HG02981 (cell line): ENCODE results near the gene ERVV-1.
"Not testable (repeated sequence)": the region's sequence is repeated elsewhere in the genome, so short reads cannot be mapped to it uniquely, and the experiment has no call there.

ENCODE experiments used
- ATAC-seq: cut with Tn5 transposase; IDR thresholded peaks from one replicate; pipeline ENCODE4 v1.9.1; 2021; ENCODE audit warnings: mild to moderate bottlenecking, moderate library complexity; ENCODE audit not compliant: unreplicated experiment

Gene ERVV-1

GRCh38 chr19:53013621-53014020 is at the start of gene ERVV-1:
Gene ERVV-1 (plus strand): TSS chr19:53013921. CDS start chr19:53014091, 170 bp downstream.
- no peak for ATAC-seq

GRCh38 chr19:52967772-52968171 is 45.9 kb upstream of the ERVV-1 start:
- no peak for ATAC-seq

GRCh38 chr19:52981329-52981728 is 32.4 kb upstream of the ERVV-1 start:
- ATAC-seq: no peak

GRCh38 chr19:52983167-52983566 is 30.6 kb upstream of the ERVV-1 start:
- not testable (repeated sequence) for ATAC-seq

- ATAC-seq: no peak
Observed at GRCh38 chr19:52987221-52987620, 26.5 kb upstream of the ERVV-1 start.

- ATAC-seq: no peak
Observed at GRCh38 chr19:52988506-52988905, 25.2 kb upstream of the ERVV-1 start.

- no peak for ATAC-seq
Observed at GRCh38 chr19:52990759-52991418, 22.8 kb upstream of the ERVV-1 start.

GRCh38 chr19:52991484-52991883 is 22.2 kb upstream of the ERVV-1 start:
- ATAC-seq: no peak

- no peak for ATAC-seq
Observed at GRCh38 chr19:52992109-52993004, 21.4 kb upstream of the ERVV-1 start.

GRCh38 chr19:52993342-52994178 is 20.2 kb upstream of the ERVV-1 start:
- ATAC-seq: no peak

- no peak for ATAC-seq
Observed at GRCh38 chr19:52995711-52996110, 18.0 kb upstream of the ERVV-1 start.

GRCh38 chr19:52997975-52998374 is 15.7 kb upstream of the ERVV-1 start:
- no peak for ATAC-seq

GRCh38 chr19:53002479-53002878 is 11.2 kb upstream of the ERVV-1 start:
- no peak for ATAC-seq

- ATAC-seq: no peak
Observed at GRCh38 chr19:53004242-53004641, 9.5 kb upstream of the ERVV-1 start.

- ATAC-seq: no peak
Observed at GRCh38 chr19:53007200-53007599, 6.5 kb upstream of the ERVV-1 start.

- ATAC-seq: no peak
Observed at GRCh38 chr19:53007606-53008005, 6.1 kb upstream of the ERVV-1 start.

- no peak for ATAC-seq
Observed at GRCh38 chr19:53008061-53008778, 5.5 kb upstream of the ERVV-1 start.

- ATAC-seq: no peak
Observed at GRCh38 chr19:53010494-53010893, 3.2 kb upstream of the ERVV-1 start.

- ATAC-seq: no peak
Observed at GRCh38 chr19:53012006-53012405, 1.7 kb upstream of the ERVV-1 start.

GRCh38 chr19:53015159-53015558 is 1.4 kb downstream of the ERVV-1 start:
- ATAC-seq: no peak

- no peak for ATAC-seq
Observed at GRCh38 chr19:53015730-53016129, 2.0 kb downstream of the ERVV-1 start.
